ENCODE measurements around the gene MYO19.
A peak's percentile ranks its signal among the peaks of the same experiment; 100 is the strongest.
"Not testable (repeated sequence)": the region's sequence is repeated elsewhere in the genome, so short reads cannot be mapped to it uniquely, and the experiment has no call there.

The MYO19 gene

GRCh38 chr17:36501963-36502362 is 32.7 kb downstream of the MYO19 start:
- DNase-seq (ENCODE audit: low read depth in 2 of 2): no peak

- DNase-seq (ENCODE audit: low read depth in 2 of 2): no peak
Measured at GRCh38 chr17:36501351-36501750, 33.3 kb downstream of the MYO19 start.

GRCh38 chr17:36500745-36501225 is 33.9 kb downstream of the MYO19 start:
- DNase-seq (ENCODE audit: low read depth in 2 of 2): no peak

- DNase-seq (ENCODE audit: low read depth in 2 of 2): no peak
Measured at GRCh38 chr17:36498560-36499300, 35.9 kb downstream of the MYO19 start.

GRCh38 chr17:36498155-36498554 is 36.5 kb downstream of the MYO19 start:
- DNase-seq (ENCODE audit: low read depth in 2 of 2): no peak

- no peak for DNase-seq (ENCODE audit: low read depth in 2 of 2)
Measured at GRCh38 chr17:36496018-36496789, 38.5 kb downstream of the MYO19 start.

GRCh38 chr17:36495076-36495578 is 39.5 kb downstream of the MYO19 start:
- no peak for DNase-seq (ENCODE audit: low read depth in 2 of 2)

GRCh38 chr17:36494674-36495073 is 40.0 kb downstream of the MYO19 start:
- DNase-seq (ENCODE audit: low read depth in 2 of 2): no peak

- DNase-seq (ENCODE audit: low read depth in 2 of 2): no peak
Measured at GRCh38 chr17:36493956-36494355, 40.7 kb downstream of the MYO19 start.

- DNase-seq (ENCODE audit: low read depth in 2 of 2): peak; percentile 84 to 85
Measured at GRCh38 chr17:36486204-36487194, 48.2 kb downstream of the MYO19 start, which contains the start of gene ZNHIT3. Gene ZNHIT3, plus strand, starts transcription at chr17:36486681. Its CDS starts 19 bp downstream, at chr17:36486700.

GRCh38 chr17:36485805-36486203 is 48.9 kb downstream of the MYO19 start:
- DNase-seq (ENCODE audit: low read depth in 2 of 2): no peak

GRCh38 chr17:36485027-36485426 is 49.6 kb downstream of the MYO19 start:
- no peak for DNase-seq (ENCODE audit: low read depth in 2 of 2)

- not testable (repeated sequence) for DNase-seq (ENCODE audit: low read depth in 2 of 2)
Measured at GRCh38 chr17:36484021-36484420, 50.6 kb downstream of the MYO19 start.

- peak; percentile 72 to 77 for DNase-seq (ENCODE audit: low read depth in 2 of 2)
Measured at GRCh38 chr17:36482611-36483504, 51.8 kb downstream of the MYO19 start.

- no peak for DNase-seq (ENCODE audit: low read depth in 2 of 2)
Measured at GRCh38 chr17:36481829-36482228, 52.8 kb downstream of the MYO19 start.

- DNase-seq (ENCODE audit: low read depth in 2 of 2): no peak
Measured at GRCh38 chr17:36475346-36475970, 59.2 kb downstream of the MYO19 start.

GRCh38 chr17:36474571-36474970 is 60.1 kb downstream of the MYO19 start:
- DNase-seq (ENCODE audit: low read depth in 2 of 2): no peak

- DNase-seq (ENCODE audit: low read depth in 2 of 2): no peak
Measured at GRCh38 chr17:36470499-36470898, 64.2 kb downstream of the MYO19 start.

GRCh38 chr17:36469733-36470132 is 64.9 kb downstream of the MYO19 start:
- DNase-seq (ENCODE audit: low read depth in 2 of 2): no peak
